DOHH2 (cell line): ENCODE results near the gene LARGE1.

Source experiments
- EZH2phosphoT487 ChIP-seq: fragments of 200-600 bp; sonication (generic); IDR thresholded peaks from 2 replicates; pipeline ENCODE4 v1.6.1; 2017; ENCODE audit warnings: borderline replicate concordance, mild to moderate bottlenecking, antibody characterized with exemption, low read length, moderate library complexity, mixed read lengths
- TF ChIP-seq, protein P1 (sequence below): fragments of 200-600 bp; sonication (generic); IDR thresholded peaks from one replicate; pipeline ENCODE4 v1.5.1; 2014; ENCODE audit warnings: antibody characterized with exemption, mild to moderate bottlenecking, low read depth, low read length; ENCODE audit not compliant: poor library complexity, severe bottlenecking

- TF ChIP-seq, protein P1, sequence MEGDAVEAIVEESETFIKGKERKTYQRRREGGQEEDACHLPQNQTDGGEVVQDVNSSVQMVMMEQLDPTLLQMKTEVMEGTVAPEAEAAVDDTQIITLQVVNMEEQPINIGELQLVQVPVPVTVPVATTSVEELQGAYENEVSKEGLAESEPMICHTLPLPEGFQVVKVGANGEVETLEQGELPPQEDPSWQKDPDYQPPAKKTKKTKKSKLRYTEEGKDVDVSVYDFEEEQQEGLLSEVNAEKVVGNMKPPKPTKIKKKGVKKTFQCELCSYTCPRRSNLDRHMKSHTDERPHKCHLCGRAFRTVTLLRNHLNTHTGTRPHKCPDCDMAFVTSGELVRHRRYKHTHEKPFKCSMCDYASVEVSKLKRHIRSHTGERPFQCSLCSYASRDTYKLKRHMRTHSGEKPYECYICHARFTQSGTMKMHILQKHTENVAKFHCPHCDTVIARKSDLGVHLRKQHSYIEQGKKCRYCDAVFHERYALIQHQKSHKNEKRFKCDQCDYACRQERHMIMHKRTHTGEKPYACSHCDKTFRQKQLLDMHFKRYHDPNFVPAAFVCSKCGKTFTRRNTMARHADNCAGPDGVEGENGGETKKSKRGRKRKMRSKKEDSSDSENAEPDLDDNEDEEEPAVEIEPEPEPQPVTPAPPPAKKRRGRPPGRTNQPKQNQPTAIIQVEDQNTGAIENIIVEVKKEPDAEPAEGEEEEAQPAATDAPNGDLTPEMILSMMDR: no peak
- no peak for TF ChIP-seq EZH2phosphoT487
Observed at GRCh38 chr22:33380789-33381530, 539.3 kb downstream of the LARGE1 start.
